GM19455 (cell line): Measurements from ENCODE around the gene SLC5A6.
"Not testable (repeated sequence)": the region's sequence is repeated elsewhere in the genome, so short reads cannot be mapped to it uniquely, and the experiment has no call there.

Source experiments
- ATAC-seq: cut with Tn5 transposase; IDR thresholded peaks from one replicate; pipeline ENCODE4 v1.9.1; 2021; ENCODE audit not compliant: unreplicated experiment

Gene SLC5A6

DNA sequence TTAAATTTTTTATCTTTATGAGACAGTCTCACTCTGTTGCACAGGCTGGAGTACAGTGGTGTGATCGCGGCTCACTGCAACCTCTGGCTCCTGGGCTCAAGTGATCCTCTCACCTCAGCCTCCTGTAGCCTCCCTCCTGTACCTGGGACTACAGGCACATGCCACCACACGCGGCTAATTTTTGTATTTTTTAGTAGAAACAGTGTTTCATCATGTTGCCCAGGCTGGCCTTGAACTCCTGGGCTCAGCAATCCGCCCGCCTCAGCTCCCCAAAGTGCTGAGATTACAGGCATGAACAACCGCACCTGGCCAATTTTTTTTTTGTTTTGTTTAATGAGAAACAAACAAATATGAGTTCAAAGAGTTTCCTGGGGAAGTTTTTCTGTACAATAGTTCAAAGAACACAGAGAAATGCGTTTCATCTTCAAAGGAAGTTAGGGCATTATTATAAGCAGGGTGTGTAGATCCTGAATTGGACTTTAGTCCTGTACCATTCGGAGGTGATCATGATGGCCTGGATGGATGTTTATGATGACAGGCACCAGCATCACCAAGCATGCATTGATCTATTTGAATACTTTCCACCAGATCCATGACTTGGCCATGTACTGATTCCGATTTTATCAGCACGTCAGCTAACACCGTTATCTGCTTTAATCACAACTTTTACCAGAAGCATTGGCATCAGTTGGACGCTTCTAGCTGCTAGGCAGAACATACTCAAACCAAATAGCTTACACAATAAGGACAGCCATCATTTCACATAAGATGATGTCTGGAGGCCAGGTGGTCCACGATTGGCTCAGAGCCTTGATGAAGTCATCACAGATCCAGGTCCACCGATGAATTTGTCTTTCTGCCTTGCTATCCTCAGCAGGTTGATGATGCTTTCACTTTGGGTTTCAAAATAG is 34.4 kb downstream of the SLC5A6 start:
- ATAC-seq, result no peak

DNA sequence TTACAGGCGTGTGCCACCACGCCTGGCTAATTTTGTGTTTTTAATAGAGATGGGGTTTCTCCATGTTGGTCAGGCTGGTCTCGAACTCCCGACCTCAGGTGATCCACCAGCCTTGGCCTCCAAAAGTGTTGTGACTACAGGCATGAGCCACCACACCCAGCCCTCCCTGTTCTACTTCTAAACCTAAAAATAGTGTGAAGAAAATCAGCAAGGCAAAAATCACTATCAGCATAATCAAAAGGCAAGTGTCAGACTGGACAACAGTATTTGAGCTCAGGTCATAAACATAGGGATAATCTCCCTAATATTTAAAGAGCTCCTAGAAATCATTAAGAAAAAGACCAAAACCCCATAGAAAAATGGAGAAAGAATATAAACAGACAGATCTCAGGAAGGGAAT is 36.3 kb downstream of the SLC5A6 start:
- not testable (repeated sequence) for ATAC-seq

DNA sequence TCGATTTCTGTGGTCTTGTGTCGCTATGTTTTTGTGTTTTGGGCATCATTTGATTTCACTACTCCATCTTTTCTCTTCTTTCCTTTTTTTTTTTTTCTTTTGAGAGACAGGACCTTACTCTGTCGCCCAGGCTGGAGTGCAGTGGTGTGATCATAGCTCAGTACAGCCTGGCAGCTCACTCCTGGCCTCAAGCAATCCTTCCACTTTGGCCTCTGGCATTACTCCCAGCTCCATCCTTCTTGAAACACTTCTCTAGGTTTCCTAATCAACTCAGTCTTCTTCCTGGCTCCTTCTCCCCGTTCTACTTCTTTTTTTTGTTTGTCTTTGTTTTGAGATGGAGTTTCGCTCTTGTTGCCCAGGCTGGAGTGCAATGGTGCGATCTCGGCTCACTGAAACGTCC is 36.7 kb downstream of the SLC5A6 start:
- ATAC-seq, result no peak

DNA sequence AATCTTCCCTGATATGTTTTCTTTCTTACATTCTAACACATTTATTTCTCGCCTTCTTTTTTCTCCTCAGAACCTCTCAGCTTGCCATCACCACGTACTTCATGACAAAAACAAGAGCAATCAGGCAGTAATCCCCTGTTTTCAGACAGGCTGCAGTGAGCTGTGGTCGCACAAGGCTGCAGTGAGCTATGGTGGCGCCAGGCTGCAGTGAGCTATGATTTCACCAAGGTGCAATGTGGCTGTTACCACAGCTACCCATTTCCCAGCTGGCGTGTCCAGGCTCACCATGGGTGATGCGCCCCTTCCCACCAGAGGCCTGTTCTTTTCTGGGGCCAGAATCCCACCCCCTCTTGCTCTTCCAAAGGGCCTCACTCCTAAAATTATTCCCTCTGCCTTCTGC is 37.4 kb downstream of the SLC5A6 start:
- ATAC-seq, result no peak

DNA sequence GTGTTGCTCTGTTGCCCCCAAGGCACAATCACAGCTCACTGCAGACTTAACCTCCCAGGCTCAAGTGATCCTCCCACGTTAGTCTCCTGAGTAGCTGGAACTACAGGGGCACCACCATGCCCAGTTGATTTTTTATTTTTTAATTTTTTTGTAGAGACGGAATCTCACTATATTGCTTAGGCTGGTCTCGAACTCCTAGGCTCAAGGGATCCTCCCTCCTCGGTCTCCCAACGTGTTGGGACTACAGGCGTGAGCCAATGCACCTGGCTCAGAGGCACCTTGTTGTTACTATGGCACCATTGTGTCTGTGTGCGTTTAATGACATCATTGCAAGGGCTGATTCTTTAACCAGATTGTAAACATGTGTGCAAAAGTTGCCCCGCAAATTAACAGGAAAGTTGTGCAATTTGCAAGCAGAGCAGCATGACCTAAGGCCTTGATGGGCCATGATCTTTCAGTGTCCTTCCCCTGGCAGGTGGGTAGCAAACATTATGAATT is 40.7 kb downstream of the SLC5A6 start:
- no peak for ATAC-seq

DNA sequence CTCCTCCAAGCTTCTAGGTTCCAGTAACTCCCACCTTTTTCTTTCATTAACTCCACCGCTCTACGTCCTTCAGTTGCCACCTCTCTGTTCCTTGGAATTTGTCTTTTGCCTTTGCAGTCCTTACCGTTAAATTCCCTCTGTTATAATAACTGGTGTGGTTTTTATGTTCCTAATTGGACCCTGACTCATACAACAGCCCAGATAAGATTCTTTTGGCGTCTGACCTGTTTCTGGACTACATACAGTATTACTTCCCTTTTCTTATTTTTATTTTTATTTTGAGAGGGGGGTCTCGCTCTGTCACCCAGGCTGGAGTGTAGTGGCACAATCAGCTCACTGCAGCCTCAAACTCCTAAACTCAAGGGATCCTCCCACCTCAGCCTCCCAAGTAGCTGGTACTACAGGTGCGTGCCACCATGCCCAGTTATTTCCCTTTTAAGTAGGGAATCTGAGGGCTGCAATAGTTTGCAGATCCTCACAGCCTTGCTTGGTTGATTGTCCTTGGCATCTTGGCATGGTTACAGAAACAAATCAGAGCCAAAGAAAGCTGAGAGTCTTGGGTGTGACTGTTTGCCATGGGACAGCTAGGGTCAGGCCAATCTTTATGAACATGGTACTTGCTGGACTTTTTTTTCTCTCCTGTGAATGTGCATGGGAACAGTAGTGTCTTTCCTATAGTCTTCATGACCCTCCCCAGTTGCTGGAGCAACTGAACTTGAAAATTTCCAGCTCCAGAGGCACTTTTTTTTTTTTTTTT is 41.3 kb downstream of the SLC5A6 start:
- no peak for ATAC-seq

DNA sequence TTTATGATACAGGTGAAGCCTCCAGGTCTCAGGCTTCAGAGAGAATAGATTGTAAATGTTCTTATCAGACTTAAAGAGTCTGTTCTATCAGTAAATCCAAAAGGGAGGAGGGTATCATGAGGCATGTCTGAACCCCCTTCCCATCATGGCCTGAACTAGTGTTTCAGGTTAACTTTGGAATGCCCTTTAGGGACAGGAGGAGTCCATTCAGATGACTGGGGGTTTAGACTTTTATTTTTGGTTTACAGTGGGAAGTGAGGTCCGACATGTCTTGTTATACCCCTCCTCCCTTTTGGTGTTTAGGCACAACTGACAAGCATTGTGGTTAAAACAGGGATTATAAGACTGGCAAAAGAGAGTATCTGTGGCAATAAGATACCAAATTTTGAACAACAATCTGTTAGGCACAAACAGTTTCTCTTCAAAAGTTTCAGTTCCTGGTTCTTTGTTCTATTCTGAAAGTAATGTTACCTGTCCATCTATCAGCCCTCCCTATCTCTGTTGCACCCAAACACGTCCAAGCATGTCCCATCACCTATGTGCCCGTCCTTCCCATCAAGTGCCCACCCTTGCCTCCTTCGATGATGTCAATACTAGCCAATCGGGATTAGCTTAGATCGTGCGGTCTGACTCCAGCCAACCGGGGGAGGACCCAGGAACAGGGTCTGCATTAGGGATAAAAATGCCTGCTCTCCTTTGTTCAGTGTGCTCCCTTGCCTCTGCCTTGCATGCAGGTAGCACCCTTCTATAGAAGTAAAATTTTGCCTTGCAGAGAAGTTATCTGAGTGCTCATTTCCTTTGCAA is 46.9 kb downstream of the SLC5A6 start:
- no peak for ATAC-seq

DNA sequence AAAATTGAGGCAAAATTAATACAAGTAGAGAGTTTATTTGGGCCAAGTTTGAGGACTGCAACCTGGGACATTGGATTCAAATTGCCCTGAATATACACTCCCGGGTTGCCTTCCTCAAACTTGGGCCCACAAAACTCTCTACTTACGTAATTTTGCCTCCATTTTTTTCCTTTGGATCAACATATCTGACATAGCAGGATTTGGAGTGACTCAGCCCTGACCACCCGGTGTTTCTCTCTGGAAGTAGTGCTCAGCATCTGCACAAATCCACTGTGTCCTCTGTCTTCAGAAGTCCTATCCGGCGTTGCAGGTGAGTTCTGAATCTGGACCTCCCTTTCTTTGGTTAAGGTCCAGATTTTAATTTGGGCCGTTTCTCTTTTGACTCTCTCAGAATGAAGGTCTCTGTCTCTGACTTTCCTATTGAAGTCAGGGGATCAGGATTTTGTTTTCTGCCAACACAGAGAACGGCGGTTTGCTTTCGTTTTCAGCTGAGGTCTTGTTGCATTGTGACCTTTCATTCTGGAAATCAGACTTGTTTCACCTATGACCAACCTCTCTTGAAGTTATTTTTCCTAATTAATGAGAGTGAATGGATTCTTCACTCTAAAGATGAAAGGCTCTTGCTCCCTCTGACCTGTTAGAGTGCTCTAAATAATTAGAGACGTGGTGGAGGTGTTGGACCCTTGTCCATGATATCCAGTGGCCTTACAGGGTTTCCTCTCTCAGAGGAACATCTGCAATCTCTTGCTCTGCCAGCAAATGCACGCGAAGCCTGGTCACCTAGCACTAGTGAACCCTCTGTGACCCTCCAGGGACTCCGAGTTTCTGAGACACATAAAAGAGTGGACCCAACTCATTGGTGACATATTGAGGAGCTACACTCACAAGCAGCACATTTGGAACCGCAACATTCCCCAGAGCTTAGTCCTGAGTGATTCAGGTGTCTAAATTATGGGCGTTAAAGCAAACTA is 49.6 kb downstream of the SLC5A6 start:
- ATAC-seq, result no peak

DNA sequence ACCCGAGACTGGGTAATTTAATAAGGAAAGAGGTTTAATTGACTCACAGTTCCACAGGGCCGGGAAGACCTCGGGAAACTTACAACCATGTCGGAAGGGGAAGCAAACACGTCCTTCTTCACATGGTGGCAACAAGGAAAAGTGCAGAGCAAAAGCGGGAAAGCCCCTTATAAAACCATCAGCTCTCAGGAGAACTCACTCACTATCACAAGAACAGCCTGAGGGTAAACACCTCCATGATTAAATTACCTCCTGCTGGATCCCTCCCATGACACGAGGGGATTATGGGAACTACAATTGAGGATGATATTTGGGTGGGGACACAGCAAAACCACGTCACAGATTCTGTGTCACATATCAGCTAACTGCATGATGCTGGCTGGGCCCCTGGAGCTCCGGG is 51.9 kb downstream of the SLC5A6 start:
- no peak for ATAC-seq

DNA sequence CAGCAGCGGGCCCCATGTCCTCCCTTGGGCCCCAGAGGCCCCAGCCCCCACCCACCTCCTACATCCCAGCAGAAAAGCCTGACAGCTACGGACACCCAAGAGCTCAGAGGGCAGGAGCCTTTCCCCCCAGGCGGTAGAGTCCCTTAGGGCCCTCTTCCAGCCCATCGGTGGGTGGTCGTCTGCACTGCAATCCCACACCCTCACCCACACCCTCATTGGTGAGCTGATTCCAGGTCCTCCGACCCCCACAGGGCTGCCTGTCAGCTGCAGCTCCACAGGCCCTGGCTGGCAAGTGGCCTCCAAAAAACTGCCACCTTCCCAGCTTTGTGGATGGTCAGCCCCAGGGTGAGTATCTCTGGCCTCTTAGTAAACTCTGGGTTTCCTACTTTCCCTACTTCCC is 52.8 kb downstream of the SLC5A6 start:
- ATAC-seq, result no peak

DNA sequence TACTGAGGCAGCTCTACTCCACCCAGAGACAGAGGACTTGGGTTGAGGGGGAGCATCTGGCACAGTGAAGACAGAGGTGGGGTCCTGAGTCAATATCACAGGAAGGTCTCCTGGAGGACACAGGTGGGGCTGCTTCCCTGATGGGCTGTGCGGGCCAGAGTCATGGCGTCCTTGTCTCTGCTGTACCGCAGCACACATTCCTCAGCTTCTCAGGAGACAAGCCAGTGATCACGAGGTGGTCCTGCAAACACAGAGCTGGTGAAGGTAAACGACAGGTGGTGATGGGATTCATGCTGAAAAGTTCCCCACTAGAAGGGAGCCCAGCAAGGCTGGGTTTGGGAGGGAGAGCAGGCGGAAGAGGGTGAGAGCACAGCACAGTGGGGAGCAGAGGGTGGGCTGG is 53.6 kb downstream of the SLC5A6 start:
- no peak for ATAC-seq

DNA sequence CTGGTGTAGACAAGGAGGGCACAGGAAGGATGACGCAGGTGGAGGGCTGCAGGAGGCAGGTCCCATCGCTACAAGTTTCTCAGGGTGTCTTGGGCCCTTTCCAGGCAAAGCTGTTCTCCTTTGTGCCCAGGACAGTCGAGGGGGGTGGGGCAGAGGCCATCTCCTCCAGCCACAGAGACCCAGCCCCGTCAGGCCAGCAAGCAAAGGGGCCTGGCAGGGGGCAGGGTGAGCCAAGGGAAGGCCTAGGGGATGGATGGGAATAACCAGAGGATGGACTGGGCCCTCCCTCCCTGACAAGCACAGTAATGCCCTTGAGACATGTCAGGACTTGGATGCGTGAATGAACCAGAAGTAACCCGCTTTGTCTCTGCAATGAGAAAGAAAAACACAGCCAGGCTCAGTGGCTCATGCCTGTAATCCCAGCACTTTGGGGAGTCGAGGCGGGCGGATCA is 57.0 kb downstream of the SLC5A6 start:
- no peak for ATAC-seq

DNA sequence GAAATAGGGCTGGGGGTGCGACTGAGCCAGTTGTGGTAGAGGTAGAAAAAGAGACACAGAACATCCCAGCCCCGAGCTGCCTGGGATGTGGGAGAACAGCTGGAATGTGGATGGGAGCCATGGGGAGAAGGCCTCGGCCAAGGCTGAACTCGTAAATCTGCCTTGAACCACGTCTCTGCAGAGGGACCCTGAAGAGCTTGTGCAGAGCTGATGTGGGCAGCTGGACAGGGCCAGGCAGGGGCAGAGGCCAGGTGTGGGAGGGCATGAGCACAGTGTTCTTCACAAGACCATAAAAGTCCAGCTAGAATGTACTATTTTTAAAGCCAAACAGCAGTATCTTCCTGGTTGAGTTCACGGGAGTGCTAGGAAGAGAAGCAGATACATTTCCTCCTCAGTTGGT is 57.6 kb downstream of the SLC5A6 start:
- ATAC-seq, result no peak

DNA sequence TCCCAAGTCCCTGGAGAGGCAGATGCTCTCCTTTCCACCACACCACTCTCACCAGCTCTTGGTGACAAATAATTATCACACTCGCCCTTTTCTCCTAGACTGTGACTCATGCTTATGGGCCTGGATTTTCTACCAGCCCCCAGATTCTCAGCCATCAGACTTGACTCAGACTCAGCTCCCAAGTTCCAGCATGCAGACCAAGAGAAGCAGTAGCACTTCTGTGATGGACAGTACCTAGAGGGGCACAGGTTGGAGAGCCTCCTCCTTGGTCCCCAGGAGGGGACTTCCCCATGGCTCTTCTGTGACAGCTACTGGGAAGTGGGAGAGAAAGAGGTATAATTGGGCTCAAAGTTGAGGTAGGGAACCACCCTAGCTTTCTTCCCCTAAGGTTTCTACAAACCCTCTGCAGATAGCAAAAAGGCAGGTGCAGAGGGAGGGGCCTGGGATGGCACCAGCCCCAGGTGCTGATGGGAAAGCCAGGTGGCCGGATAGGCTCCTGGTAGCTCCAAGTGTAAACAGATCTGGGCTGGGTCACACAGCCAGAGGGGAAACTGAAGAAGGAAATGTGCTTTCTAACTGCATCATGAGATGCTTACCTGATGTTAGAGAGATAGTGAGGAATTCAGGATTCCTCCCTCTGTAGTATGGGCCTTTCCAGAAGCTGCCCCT is 59.1 kb downstream of the SLC5A6 start:
- no peak for ATAC-seq

DNA sequence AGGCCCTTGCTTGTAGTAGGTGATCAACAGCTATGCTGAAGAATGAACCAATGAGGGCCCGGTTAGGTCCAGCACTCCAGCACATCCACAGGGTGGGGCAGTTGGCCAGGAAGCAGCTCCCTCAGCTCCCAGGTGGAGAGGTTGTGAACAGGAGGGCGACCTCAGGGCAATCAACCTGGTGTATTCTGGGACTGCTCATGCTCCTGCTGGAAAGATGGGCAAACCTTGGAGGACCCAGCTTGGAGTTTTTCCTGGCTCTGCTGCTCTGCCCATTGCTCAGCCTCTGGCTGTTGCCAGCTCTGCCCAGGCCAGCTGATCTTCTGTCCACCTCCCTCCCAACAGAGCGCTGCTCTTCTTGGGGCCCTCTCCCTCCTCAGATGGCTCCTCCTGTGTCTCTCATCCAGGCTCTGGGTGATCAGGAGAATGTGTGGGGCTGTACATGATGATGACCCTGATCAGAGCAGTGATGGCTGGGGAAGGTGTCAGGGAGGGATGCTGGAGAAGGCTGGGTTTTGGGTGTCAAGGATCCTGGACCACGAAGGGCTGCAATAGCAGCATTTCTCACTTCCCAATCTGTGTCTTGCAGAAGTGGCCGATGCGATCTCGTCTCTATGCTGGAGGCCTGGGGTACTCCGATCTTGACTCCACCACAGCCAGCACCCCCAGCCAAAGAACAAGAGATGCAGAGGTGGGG is 59.8 kb downstream of the SLC5A6 start:
- ATAC-seq, result no peak

DNA sequence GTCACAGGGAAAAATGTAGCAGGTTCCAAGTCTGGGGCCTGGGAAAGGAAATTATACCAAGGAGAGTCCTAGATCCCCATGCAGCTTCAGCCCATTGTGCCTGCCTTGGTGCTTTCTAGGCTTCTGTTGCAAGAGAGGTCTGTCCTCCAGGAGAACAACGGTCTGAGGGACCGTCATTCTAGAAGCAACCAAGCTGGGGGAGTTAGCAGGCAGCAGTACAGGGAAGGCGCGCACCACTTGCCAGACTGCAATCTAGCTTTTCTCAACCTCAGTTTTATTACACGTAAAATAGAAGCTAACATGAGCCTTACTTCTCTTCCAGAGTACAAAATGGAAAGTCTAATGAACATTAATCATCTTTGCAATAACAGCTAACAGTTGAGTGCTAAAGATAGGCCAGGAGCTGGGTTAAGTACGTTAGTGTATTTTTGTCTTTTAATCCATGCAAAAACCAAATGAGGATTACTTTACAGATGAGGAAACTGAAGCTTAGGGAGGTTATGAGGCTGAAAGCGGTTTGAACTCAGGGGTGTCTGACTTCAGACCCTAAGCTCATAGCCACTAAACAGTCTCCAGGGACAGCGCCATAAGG is 61.3 kb downstream of the SLC5A6 start:
- no peak for ATAC-seq
